Measurements from ENCODE around the gene PTPN14. TPM values are rescaled to one million over a fixed set of nuclear protein-coding genes. Genes with fewer than 3 reads are reported as not detected.

PTPN14 gene
- polyA plus RNA-seq, 1 donor, result 14.1 TPM

DNA sequence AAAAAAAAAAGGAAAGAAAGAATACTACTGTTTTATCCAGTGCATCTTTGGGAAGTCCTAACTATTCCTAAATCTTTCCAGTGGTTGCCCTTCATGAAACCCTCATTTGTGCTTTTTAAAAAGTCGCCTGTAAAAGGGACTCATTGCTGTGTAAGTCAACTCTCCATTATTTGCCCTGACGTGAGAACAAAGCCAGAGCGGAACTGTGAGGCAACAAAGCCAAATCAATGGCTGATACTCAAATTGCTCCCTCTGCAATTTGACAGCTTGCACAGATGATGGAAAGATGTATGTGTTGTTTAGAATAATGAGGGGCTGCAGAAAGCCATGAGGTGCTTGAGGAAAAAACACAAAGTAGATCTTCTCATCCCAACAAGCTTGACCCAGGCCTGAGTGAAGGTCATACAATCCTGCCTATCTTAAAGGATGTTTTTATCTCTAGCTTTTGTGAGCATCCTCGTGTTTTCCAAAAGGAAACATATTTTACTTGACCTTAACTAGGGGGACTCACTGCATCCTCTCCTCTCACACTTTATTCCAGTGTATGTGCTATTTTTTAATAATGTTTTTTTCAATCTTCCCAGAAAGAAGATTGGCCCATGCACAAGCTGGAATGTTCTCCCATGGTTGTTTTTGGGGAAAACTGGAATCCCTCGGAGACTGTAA, 237.1 kb downstream of the PTPN14 start:
- no peak for DNase-seq (ENCODE audit: low read depth)

DNA sequence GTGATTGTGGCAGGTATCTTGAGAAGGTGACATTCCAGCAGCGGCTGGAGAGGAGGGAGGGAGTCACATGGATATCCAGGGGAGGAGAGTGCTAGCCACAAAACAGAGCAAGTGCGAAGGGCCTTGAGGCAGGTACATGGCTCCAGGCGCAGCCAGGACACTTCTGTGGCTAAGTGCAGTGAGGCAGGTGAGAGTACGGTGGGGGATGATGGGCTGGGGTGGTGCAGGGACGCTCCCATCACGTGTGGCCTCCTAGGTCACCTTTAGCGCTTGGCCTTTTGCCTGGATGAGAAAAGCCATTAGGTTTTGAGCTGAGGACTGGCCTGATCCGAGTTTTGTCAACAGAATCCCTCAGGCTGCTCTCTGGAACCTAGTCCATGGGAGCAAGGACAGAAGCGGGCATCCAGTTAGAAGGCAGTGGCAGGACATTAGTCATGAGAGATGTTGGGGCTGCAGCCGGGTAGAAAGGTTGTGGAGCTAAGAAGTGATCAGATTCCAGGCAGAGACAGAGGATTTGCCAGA, 238.8 kb downstream of the PTPN14 start:
- DNase-seq (ENCODE audit: low read depth), result no peak

DNA sequence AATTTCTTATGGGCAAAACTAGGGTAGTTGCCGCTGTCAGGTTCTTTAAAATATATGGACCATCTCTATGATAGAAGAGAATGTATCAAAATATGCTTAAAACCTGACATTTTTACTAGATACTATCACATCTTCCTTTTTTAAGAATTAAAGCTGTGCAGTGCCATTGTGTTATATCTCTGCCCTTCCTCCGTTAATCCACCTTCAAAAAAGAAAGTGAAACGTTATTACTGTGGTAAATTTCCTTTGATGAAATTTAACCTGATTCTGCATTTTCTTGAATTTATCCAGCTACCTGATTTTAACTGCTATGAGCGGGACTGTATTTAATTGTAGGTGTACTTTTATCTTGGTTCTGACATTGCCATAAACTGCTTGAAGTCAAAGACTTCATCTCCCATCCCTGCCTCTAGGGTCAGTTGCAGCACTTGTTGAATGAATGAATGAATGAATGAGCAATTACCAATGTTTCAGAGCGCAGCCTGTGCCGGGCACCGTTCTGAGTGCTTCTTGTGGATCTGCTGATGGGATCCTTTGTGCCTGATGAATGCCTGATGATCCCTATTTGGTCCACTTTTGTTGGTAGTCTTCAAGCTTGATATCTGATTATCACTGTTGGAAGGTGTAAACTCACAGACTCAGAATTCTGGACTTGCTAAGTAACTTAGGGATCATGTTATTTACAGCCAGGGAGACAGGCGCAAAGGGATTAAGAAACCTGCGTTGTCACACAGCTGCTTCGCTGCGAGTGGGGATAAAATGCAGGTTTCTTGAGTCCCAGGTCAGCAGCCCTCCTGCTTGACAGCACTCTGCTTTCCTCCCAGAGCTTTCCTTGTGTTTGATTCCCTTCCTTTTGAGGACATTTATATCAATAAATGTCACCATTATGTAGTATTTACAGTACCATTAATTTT, 240.4 kb downstream of the PTPN14 start:
- no peak for DNase-seq (ENCODE audit: low read depth)

DNA sequence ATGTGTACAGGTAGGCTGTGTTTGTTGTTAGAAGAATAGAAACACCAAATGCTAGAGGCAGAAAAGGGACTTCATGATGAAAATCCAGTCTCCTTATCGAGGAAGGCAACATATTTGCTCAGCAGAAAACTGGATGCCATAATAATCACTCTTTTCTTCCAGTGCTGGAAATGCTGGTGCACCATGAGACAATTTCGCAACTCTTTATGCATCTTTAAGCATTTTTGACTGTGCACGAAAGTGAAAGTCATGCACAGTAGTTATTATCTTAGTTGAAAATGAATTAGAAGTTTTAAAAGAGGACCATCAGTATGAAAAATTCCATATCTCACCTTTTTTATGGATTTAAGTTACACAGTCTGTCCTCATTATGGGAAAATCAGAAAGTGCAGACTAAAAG, 241.4 kb downstream of the PTPN14 start:
- no peak for DNase-seq (ENCODE audit: low read depth)

DNA sequence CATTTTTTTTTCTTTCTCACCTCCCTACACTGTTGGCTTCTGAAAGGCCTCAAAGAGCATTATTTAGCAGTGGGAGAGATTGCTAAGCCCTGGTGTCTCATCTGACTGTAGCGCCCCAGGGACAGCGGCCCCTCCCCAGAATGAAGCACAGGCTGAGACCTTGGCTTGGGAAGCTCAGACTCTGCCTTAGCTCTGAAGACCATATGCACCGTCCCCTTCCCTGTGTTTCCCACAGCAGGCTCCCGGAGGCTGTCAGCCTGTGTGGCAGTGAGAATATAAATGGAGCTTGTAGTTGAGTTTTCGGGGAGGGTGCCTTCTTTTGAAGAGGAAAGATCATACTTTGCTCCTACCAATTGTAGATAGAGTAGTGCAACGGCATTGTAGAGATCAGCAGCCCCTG, 245.1 kb downstream of the PTPN14 start:
- DNase-seq (ENCODE audit: low read depth), result no peak

DNA sequence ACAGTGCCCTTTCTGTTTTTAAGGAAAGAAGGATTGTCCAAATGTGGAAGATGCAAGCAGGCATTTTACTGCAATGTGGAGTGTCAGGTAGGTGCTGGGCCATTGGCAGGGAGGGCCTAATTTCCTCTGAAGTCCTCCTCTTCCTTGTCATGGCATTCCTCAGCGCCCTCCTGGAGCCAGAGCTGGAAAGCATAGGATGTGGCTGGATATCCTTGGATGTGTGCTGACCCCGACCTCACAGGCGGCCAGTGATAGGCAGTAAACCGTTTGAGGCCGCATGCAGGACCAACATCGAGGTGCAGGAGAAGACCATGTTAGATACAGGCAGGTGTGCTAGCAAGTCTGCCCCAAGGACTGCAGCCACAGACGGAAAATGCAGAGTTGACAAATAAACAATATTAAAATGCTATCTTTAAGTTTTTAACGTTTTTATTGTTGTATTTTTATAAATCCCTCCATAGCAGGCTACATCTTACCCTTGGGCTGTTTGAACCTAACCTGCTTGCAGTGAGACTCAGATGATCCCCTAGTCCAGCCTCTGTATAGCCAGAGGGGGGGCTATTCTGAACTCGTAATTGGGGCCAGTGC, 246.1 kb downstream of the PTPN14 start:
- no peak for DNase-seq (ENCODE audit: low read depth)

DNA sequence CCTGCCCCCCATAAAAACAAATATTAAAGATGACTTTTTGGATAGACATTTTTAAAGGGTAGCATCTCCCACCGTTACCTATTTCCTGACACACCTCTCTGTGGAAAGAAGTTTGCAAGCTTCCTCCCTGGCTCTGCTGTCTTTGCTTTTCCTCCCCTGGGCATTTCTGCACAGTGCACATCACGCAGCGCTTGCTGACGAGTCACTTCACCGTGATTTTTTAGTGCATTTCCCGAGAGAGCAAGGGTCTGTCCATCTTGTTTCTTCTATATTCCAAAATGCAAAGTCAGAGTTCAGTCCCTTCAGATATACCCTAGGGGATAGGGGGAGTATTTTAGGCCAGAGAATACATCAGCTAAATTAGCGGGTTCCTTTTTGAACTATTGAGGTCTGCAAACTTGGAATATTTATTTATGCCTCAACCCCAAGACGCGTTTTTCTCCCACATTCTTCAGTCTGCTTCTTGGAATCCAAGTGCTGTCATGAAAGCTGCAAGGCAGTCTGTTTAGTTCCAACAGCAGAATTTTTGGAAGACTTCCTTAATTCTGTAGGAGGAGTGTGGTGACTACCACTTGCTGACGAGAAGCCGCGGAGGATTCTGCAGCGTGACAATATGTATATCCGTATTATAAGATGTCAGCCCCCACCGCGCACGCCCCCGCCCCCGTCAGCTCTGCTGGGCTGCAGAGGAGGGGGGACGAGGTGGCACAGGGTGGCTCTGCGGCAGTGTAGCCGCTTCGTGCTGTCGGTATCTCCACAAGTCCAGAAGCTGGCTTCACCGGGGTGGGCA, 248.1 kb downstream of the PTPN14 start:
- no peak for DNase-seq (ENCODE audit: low read depth)

DNA sequence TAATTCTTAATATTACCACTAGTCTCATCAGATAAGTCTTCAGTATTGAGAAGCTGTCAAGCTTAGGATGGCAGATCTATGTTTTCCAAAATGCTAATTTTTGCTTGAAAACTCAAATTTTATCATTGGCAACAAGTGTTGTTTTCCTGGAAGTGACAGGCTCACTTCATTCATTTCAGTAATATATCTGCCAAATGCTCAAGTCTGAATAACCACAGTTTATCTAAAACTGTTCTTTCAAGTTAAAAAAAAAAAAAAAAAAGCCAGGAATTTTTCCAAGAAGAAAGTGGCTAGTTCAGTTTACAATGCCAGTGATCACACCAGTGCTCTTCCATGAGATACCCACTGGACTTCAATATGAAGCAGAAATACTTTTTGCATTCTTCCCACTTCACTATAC, 249.9 kb downstream of the PTPN14 start:
- DNase-seq (ENCODE audit: low read depth), result no peak

DNA sequence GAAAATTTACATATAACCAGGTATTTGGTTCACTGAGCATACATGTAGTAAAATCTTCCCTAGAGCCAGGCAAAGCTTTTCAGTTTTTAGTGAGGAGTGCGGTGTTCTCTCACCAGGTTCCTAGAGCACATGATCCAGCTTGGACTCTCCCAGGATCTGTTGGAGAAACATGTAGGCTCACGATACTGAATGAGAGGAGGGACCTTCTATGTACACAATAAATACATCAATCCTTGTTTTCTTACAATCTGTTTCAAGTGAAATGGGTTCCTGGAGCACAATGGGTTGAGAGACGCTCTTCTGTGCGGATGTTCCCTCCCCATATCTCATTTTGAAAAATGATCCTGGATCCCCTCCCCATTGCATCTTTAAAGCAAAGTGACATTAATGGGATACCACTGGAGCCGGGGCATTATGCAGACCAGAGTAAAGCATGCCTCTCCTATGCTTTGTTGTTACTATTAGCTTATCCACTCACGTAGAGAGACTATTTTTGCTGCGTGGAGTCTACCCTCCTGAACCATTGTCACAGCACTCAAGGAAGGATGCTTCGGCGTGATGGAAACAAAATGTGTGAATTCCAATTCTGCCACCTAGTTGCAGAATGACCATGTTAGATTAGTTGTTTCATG, 251.1 kb downstream of the PTPN14 start:
- no peak for DNase-seq (ENCODE audit: low read depth)

Other genes with a start within 250 kb of the PTPN14 start
- 27.5 TPM for gene CENPF, start 51.6 kb upstream of the PTPN14 start, polyA plus RNA-seq (ENCODE audit: insufficient read length)